H1 (cell line): Measurements from ENCODE around the gene FRMD4A. TPM values are rescaled to one million over a fixed set of nuclear protein-coding genes. Genes with fewer than 3 reads are reported as not detected.

Source experiments
- CTCF ChIA-PET: fragments of 300-600 bp; sonication (Branson Sonifier 250); formaldehyde crosslinking; loops from one replicate; lab custom pipeline; 2021; ENCODE audit not compliant: partially characterized antibody; lab: Charles Lee
- POLR2A ChIA-PET: fragments of 300-600 bp; sonication (Branson Sonifier 250); formaldehyde crosslinking; loops from one replicate; lab custom pipeline; 2021; ENCODE audit warnings: inconsistent platforms; ENCODE audit not compliant: partially characterized antibody; lab: Charles Lee
- DNase-seq, 2 experiments: peaks; one replicate each; pipeline versions ENCODE4 v3.0.0 to v3.0.0-alpha.2; 2010 to 2022; ENCODE audit warnings: low spot score in 2 of 2, low read depth in 1 of 2, mixed read lengths in 1 of 2
- FAIRE-seq: peaks from 2 replicates; lab custom pipeline; 2011; peaks lifted over from hg19 to GRCh38; lab: Jason Lieb, UNC
- H2AFZ ChIP-seq: 2 replicates; pipeline ENCODE4 v1.8.1; 2012; ENCODE audit warnings: low read length, inconsistent platforms
- H2AK5ac ChIP-seq: 2 replicates; pipeline ENCODE4 v1.6.1; 2013; ENCODE audit warnings: low read depth, low read length
- H2BK120ac ChIP-seq: replicated peaks from 2 replicates; pipeline ENCODE3; 2013; ENCODE audit warnings: low read depth, low read length, inconsistent platforms
- H2BK12ac ChIP-seq: 2 replicates; pipeline ENCODE4 v1.6.1; 2013; ENCODE audit warnings: low read depth, low read length
- H2BK15ac ChIP-seq: 2 replicates; pipeline ENCODE4 v1.6.1; 2013; ENCODE audit warnings: low read length
- H2BK20ac ChIP-seq: 2 replicates; pipeline ENCODE4 v1.6.1; 2013; ENCODE audit warnings: low read length
- H2BK5ac ChIP-seq: 2 replicates; pipeline ENCODE4 v1.6.1; 2013; ENCODE audit warnings: low read depth, low read length
- H3K14ac ChIP-seq: 2 replicates; pipeline ENCODE4 v1.6.1; 2013; ENCODE audit warnings: inconsistent platforms; ENCODE audit not compliant: insufficient read length
- H3K18ac ChIP-seq: 2 replicates; pipeline ENCODE4 v1.6.1; 2013; ENCODE audit warnings: low read length; ENCODE audit errors: extremely low read depth
- H3K23ac ChIP-seq: 2 replicates; pipeline ENCODE4 v1.6.1; 2013; ENCODE audit warnings: inconsistent platforms; ENCODE audit not compliant: insufficient read length
- H3K23me2 ChIP-seq: 2 replicates; pipeline ENCODE4 v1.6.1; 2013; ENCODE audit warnings: low read depth, low read length
- H3K27ac ChIP-seq: 2 replicates; pipeline ENCODE4 v1.6.1; 2011; ENCODE audit warnings: low read depth, low read length, inconsistent platforms
- H3K27me3 ChIP-seq, 4 experiments: replicated peaks in 1 of 4; 1 replicate in 1 of 4; 2 replicates in 3 of 4; pipeline versions ENCODE4 v1.6.1 to v1.8.1; 2011 to 2013; ENCODE audit warnings: low read length in 3 of 4, mild to moderate bottlenecking in 3 of 4, inconsistent platforms in 2 of 4, mixed read lengths in 2 of 4, moderate library complexity in 1 of 4; ENCODE audit not compliant: control insufficient read depth in 3 of 4, insufficient read depth in 3 of 4; ENCODE audit errors: extremely low read depth in 1 of 4
- H3K36me3 ChIP-seq, 4 experiments: 2 replicates each; pipeline versions ENCODE4 v1.6.1 to v1.8.1; 2011 to 2013; ENCODE audit warnings: mild to moderate bottlenecking in 4 of 4, low read length in 3 of 4, moderate library complexity in 2 of 4, control low read depth in 1 of 4, inconsistent platforms in 1 of 4; ENCODE audit not compliant: insufficient read depth in 4 of 4, control insufficient read depth in 2 of 4
- H3K4ac ChIP-seq: replicated peaks from 2 replicates; pipeline ENCODE3; 2013; ENCODE audit warnings: low read length, low read depth, mixed read lengths, inconsistent platforms; ENCODE audit not compliant: insufficient read length
- H3K4me1 ChIP-seq, 4 experiments: replicated peaks in 1 of 4; 1 replicate in 1 of 4; 2 replicates in 3 of 4; pipeline versions ENCODE4 v1.6.1 to v1.8.1; 2011 to 2013; ENCODE audit warnings: low read length in 3 of 4, inconsistent platforms in 2 of 4, mixed read lengths in 1 of 4; ENCODE audit not compliant: insufficient read depth in 4 of 4, control insufficient read depth in 3 of 4
- H3K4me2 ChIP-seq, 2 experiments: 2 replicates each; pipeline versions ENCODE4 v1.6.1 to v1.8.1; 2011 to 2013; ENCODE audit warnings: low read depth in 2 of 2, low read length in 2 of 2, control low read depth in 1 of 2, inconsistent platforms in 1 of 2, mild to moderate bottlenecking in 1 of 2; ENCODE audit not compliant: insufficient read depth in 1 of 2
- H3K4me3 ChIP-seq, 4 experiments: fragments of 200-600, 300-600 bp in 1 of 4; sonication (generic), shearing (Covaris generic), sonication (Bioruptor Twin) in 1 of 4; 2 replicates each; pipeline versions ENCODE4 v1.5.1 to v1.8.1; 2011 to 2016; ENCODE audit warnings: low read length in 4 of 4, low read depth in 3 of 4, control low read depth in 2 of 4, inconsistent platforms in 2 of 4, mild to moderate bottlenecking in 2 of 4, mixed read lengths in 1 of 4, moderate library complexity in 1 of 4; ENCODE audit not compliant: insufficient read depth in 2 of 4; ENCODE audit errors: extremely low read depth in 1 of 4
- H3K56ac ChIP-seq: replicated peaks from 2 replicates; pipeline ENCODE3; 2013; ENCODE audit warnings: low read depth, mild to moderate bottlenecking, mixed read lengths, low read length, inconsistent platforms; ENCODE audit not compliant: insufficient read length
- H3K79me1 ChIP-seq: 2 replicates; pipeline ENCODE4 v1.6.1; 2013; ENCODE audit warnings: low read depth, low read length, control low read depth
- H3K79me2 ChIP-seq, 2 experiments: 2 replicates each; pipeline versions ENCODE4 v1.6.1 to v1.8.1; 2012 to 2013; ENCODE audit warnings: low read length in 2 of 2, mild to moderate bottlenecking in 2 of 2, inconsistent platforms in 1 of 2; ENCODE audit not compliant: insufficient read depth in 2 of 2, control insufficient read depth in 1 of 2
- H3K9ac ChIP-seq, 4 experiments: replicated peaks in 1 of 4; 1 replicate in 1 of 4; 2 replicates in 3 of 4; pipeline versions ENCODE4 v1.6.1 to v1.8.1; 2011 to 2013; ENCODE audit warnings: low read depth in 3 of 4, low read length in 3 of 4, control low read depth in 2 of 4, mild to moderate bottlenecking in 2 of 4, moderate library complexity in 2 of 4, inconsistent platforms in 1 of 4; ENCODE audit errors: extremely low read depth in 1 of 4
- H3K9me3 ChIP-seq, 2 experiments: 2 replicates each; pipeline versions ENCODE4 v1.6.1 to v1.8.1; 2012 to 2013; ENCODE audit warnings: mild to moderate bottlenecking in 2 of 2, moderate library complexity in 2 of 2, control low read depth in 1 of 2, inconsistent platforms in 1 of 2, low read depth in 1 of 2, low read length in 1 of 2, mixed read lengths in 1 of 2; ENCODE audit not compliant: insufficient read depth in 2 of 2
- H4K20me1 ChIP-seq, 2 experiments: replicated peaks in 1 of 2; 2 replicates each; pipeline versions ENCODE3 to v1.8.1; 2011 to 2013; ENCODE audit warnings: inconsistent platforms in 2 of 2, low read length in 2 of 2, mild to moderate bottlenecking in 1 of 2; ENCODE audit not compliant: insufficient read depth in 2 of 2, control insufficient read depth in 1 of 2
- H4K5ac ChIP-seq: 2 replicates; pipeline ENCODE4 v1.6.1; 2013; ENCODE audit warnings: low read length, low read depth, mixed read lengths, inconsistent platforms; ENCODE audit not compliant: insufficient read length
- H4K8ac ChIP-seq: 2 replicates; pipeline ENCODE4 v1.8.0; 2013; ENCODE audit warnings: mild to moderate bottlenecking, moderate library complexity, low read length, inconsistent platforms; ENCODE audit not compliant: insufficient read depth; ENCODE audit errors: extremely low read depth
- H4K91ac ChIP-seq: replicated peaks from 2 replicates; pipeline ENCODE3; 2013; ENCODE audit warnings: low read length, mixed read lengths, inconsistent platforms; ENCODE audit not compliant: insufficient read length
- BACH1 ChIP-seq: IDR thresholded peaks from 2 replicates; pipeline ENCODE4 v1.6.1; 2012; ENCODE audit warnings: low read length, improper control_type of control experiment
- PHF8 ChIP-seq: fragments of 200-600 bp; sonication (generic); conservative IDR thresholded peaks from 2 replicates; pipeline ENCODE4 v1.7.1; 2012; ENCODE audit warnings: low read depth, mild to moderate bottlenecking, inconsistent platforms, low read length, moderate library complexity
- RBBP5 ChIP-seq: IDR thresholded peaks from 2 replicates; pipeline ENCODE4 v1.7.1; 2012; ENCODE audit warnings: low read depth, mild to moderate bottlenecking, inconsistent platforms, low read length, moderate library complexity, borderline replicate concordance
- TAF1 ChIP-seq: IDR thresholded peaks from 2 replicates; pipeline ENCODE4 v1.6.1; 2011; ENCODE audit warnings: mild to moderate bottlenecking, low read depth, low read length
- TCF12 ChIP-seq: IDR thresholded peaks from 2 replicates; pipeline ENCODE4 v1.6.1; 2011; ENCODE audit warnings: low read depth, mild to moderate bottlenecking, low read length
- WGBS, 2 experiments: shearing (Covaris generic) in 1 of 2; methylation state at CpG; one replicate each; pipeline versions ENCODE4 v1.1.6 to v1.1.7; 2013 to 2015; ENCODE audit warnings: low lambda C conversion rate in 2 of 2, mixed read lengths in 2 of 2, inconsistent platforms in 1 of 2, low coverage in 1 of 2, missing lambda C conversion rate in 1 of 2; ENCODE audit not compliant: insufficient replicate concordance in 2 of 2, insufficient coverage in 1 of 2, insufficient read length in 1 of 2; ENCODE audit errors: extremely low coverage in 1 of 2, missing lambda C conversion rate in 1 of 2; 5-methylcytosine and 5-hydroxymethylcytosine counted together
- polyA plus RNA-seq, 7 experiments: library from polyadenylated mRNA; depleted of rRNA in 3 of 7; stranded (reverse) in 5 of 7; unstranded in 2 of 7; fragments of >200 nt in 5 of 7; fragments of 200-250 nt in 2 of 7; gene quantifications; 1 replicate in 5 of 7; 2 replicates in 1 of 7; 4 replicates in 1 of 7; pipeline versions ENCODE4 v1.2.1 to v1.2.3, GENCODE V29; 2011 to 2013; ENCODE audit warnings: missing spikeins in 2 of 7, mixed read lengths in 2 of 7
- total RNA-seq: library from RNA; stranded (reverse); fragmentation: NEBNext Ultra II Directional; extraction: Animal tissue kit (Norgen Biotek cat#: 25700); gene quantifications from 2 replicates; pipeline ENCODE4 v1.2.1, GENCODE V29; 2021

The FRMD4A gene
- total and polyA plus RNA-seq, 2 of the 8 experiments (the other 6 are each of a cell fraction or from before 2014, with no cell fraction given): 38.6 to 39.6 TPM

- Histone ChIP-seq H2BK20ac (no peak overlapping the region), H4K5ac (no peak overlapping the region), H4K8ac (no peak overlapping the region), H3K4ac (no peak overlapping the region), H3K9ac (no peak overlapping the region), H3K36me3 (no peaks in the 10 kb centered on the region), H2BK15ac (no peak overlapping the region), H3K27me3 (no peaks in the 10 kb centered on the region), H3K18ac (no peak overlapping the region), H2AFZ (no peak overlapping the region), H3K4me1 (peaks cover 0 to 9% (median 4%) of the 10 kb centered on the region in 4 experiments; a peak in 4 of 7 replicates), H2AK5ac (no peak overlapping the region), H4K20me1 (no peaks in the 10 kb centered on the region), H3K27ac (no peak overlapping the region), H4K91ac (no peak overlapping the region), H3K79me2 (no peaks in the 10 kb centered on the region), H3K4me2 (no peak overlapping the region), H3K4me3 (no peak overlapping the region), H3K14ac (no peak overlapping the region), H3K56ac (no peak overlapping the region), H3K23me2 (no peaks in the 10 kb centered on the region), H3K23ac (no peak overlapping the region), H3K79me1 (no peaks in the 10 kb centered on the region; the same call in 1 of the 2 replicates), H2BK12ac (no peak overlapping the region), H3K9me3 (no peaks in the 10 kb centered on the region), H2BK120ac (no peak overlapping the region), H2BK5ac (no peak overlapping the region)
- WGBS, 2 experiments: 100% methylated on average over 1 of the region's 1 CpG; no CpG with 5 or more reads in 1 of the 2 experiments
- POLR2A ChIA-PET: interaction anchor here (1.9 kb wide), 1 partner anchor 17 kb away, joined by 6 read pairs; no protein-coding TSS in a partner anchor
- no peak for TF ChIP-seq BACH1
- no peak for TF ChIP-seq TAF1
- no peak for TF ChIP-seq RBBP5
- no peak for TF ChIP-seq TCF12
- no peak for TF ChIP-seq PHF8
- FAIRE-seq (no peak), DNase-seq (no peak)
- CTCF ChIA-PET: interaction anchor here (1.3 to 1.4 kb wide), 3 partner anchors 9 to 25 kb away, joined by 3 to 4 read pairs (median 4); no protein-coding TSS in a partner anchor
Observed at GRCh38 chr10:13624630-13625029, 706.1 kb downstream of the FRMD4A start.
